Caco-2 (cell line): ENCODE data around the gene EFNA2. TPM values are rescaled to one million over a fixed set of nuclear protein-coding genes. Genes with fewer than 3 reads are reported as not detected.
A peak's percentile ranks its signal among the peaks of the same experiment; 100 is the strongest.

Experiments used
- BruUV-seq: library from RNA; stranded (reverse); fragments of 400-500 nt; replicated peaks from 2 replicates; lab custom pipeline; 2021; lab: Mats Ljungman, UMichigan
- CTCF ChIA-PET: fragments of 300-600 bp; sonication (Branson Sonifier 250); formaldehyde crosslinking; loops from one replicate; lab custom pipeline; 2022; ENCODE audit warnings: antibody characterized with exemption; lab: Charles Lee
- POLR2A ChIA-PET: fragments of 300-600 bp; sonication (Branson Sonifier 250); formaldehyde crosslinking; loops from one replicate; lab custom pipeline; 2022; ENCODE audit warnings: antibody characterized with exemption; lab: Charles Lee
- DNase-seq, 2 experiments: peaks; one replicate each; pipeline versions ENCODE4 v3.0.0 to v3.0.0-alpha.2; 2020 to 2022
- H3K27me3 ChIP-seq: replicated peaks from 2 replicates; pipeline ENCODE4 v1.6.0; 2011; ENCODE audit warnings: low read length; ENCODE audit not compliant: control insufficient read depth, insufficient read depth
- H3K36me3 ChIP-seq: 2 replicates; pipeline ENCODE4 v1.5.1; 2011; ENCODE audit warnings: low read length; ENCODE audit not compliant: control insufficient read depth, insufficient read depth
- H3K4me1 ChIP-seq: fragments of 250-450 bp; sonication (Bioruptor Pico); 2 replicates; pipeline ENCODE4 v1.5.1; 2020; ENCODE audit warnings: mild to moderate bottlenecking
- H3K4me3 ChIP-seq: 2 replicates; pipeline ENCODE4 v1.5.1; 2011; ENCODE audit warnings: low read depth, mild to moderate bottlenecking, control low read depth, low read length
- H3K9me3 ChIP-seq: fragments of 250-450 bp; sonication (Bioruptor Pico); 2 replicates; pipeline ENCODE4 v1.5.1; 2020; ENCODE audit warnings: mild to moderate bottlenecking, moderate library complexity
- H3K27ac Mint-ChIP-seq: one replicate; pipeline ENCODE4 v1.8.0; 2022; ENCODE audit warnings: mixed read lengths; ENCODE audit not compliant: unreplicated experiment
- H3K27me3 Mint-ChIP-seq: one replicate; pipeline ENCODE4 v1.8.0; 2022; ENCODE audit warnings: mixed read lengths; ENCODE audit not compliant: insufficient read depth, unreplicated experiment
- H3K36me3 Mint-ChIP-seq: one replicate; pipeline ENCODE4 v1.8.0; 2022; ENCODE audit warnings: mild to moderate bottlenecking, mixed read lengths; ENCODE audit not compliant: insufficient read depth, unreplicated experiment
- H3K4me1 Mint-ChIP-seq: one replicate; pipeline ENCODE4 v1.8.0; 2022; ENCODE audit warnings: low read depth, mixed read lengths; ENCODE audit not compliant: unreplicated experiment
- H3K4me3 Mint-ChIP-seq: one replicate; pipeline ENCODE4 v1.8.0; 2022; ENCODE audit warnings: mild to moderate bottlenecking, moderate library complexity, mixed read lengths; ENCODE audit not compliant: unreplicated experiment
- H3K9me3 Mint-ChIP-seq: one replicate; pipeline ENCODE4 v1.8.0; 2022; ENCODE audit warnings: mixed read lengths; ENCODE audit not compliant: unreplicated experiment
- CTCF ChIP-seq, 2 experiments: fragments of 200-600 bp in 1 of 2; IDR thresholded peaks; 1 replicate in 1 of 2; 2 replicates in 1 of 2; pipeline versions ENCODE4 v1.5.1 to v1.8.0; 2011 to 2022; ENCODE audit warnings: antibody characterized with exemption in 1 of 2, control low read depth in 1 of 2, inconsistent platforms in 1 of 2, low read depth in 1 of 2, low read length in 1 of 2, mild to moderate bottlenecking in 1 of 2, moderate library complexity in 1 of 2; ENCODE audit not compliant: insufficient read depth in 1 of 2, severe bottlenecking in 1 of 2, unreplicated experiment in 1 of 2
- intact Hi-C: fragments of 100-400 bp; cut with micrococcal nuclease; formaldehyde crosslinking; loops from one replicate; pipeline ENCODE4 v1.10.0; 2022; ENCODE audit not compliant: unreplicated experiment
- total RNA-seq: library from RNA; stranded (reverse); gene quantifications from 2 replicates; pipeline ENCODE4 v1.2.3, GENCODE V29; 2022

Gene EFNA2
- total RNA-seq, 1 experiment from 2014 or later: 18.6 TPM

DNA sequence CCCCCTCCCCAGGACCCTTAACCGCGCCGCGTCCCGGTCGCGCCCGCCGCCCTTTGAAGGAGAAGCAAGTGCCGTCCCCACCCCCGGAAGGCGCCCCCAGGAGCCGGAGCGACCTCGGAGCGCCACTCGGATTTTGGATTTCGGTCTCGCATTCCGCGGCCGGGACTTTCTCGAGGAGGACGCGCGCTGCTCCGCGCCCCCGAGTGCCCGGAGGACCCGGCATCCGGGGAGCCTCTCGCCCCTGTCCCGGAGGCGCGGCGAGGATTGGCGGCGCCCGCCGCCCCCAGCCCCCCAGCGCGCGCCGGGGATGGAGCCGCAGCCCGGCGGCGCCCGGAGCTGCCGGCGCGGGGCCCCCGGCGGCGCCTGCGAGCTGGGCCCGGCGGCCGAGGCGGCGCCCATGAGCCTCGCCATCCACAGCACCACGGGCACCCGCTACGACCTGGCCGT is 35.7 kb upstream of the EFNA2 start:
- H3K36me3 ChIP-seq: peaks cover 10% of the 10 kb centered on the region
- intact Hi-C loops: loop anchor here (1.0 kb wide), 1 partner anchor 19 kb away; the partner anchor contains the start of gene CIRBP
- peak overlapping the region; percentile 62 for H3K4me3 ChIP-seq
- no peaks in the 10 kb centered on the region for H3K9me3 ChIP-seq
- BruUV-seq: no TSS peak
- H3K4me1 Mint-ChIP-seq: peaks cover 6% of the 10 kb centered on the region
- CTCF ChIA-PET: no interaction called here
- no peak for TF ChIP-seq CTCF (IDR thresholded peaks at IDR 0.05; ENCODE audit: insufficient read depth in 1 of 2, low read depth in 1 of 2, low read length in 1 of 2, severe bottlenecking in 1 of 2, unreplicated experiment in 1 of 2)
- no peaks in the 10 kb centered on the region for H3K9me3 Mint-ChIP-seq
- H3K36me3 Mint-ChIP-seq: peaks cover 76% of the 10 kb centered on the region
- H3K4me3 Mint-ChIP-seq: peak overlapping the region; percentile 96
- DNase-seq: no peak
- H3K27ac Mint-ChIP-seq: no peak overlapping the region
- peaks cover 35% of the 10 kb centered on the region for H3K4me1 ChIP-seq
- H3K27me3 ChIP-seq: no peaks in the 10 kb centered on the region
- POLR2A ChIA-PET: interaction anchor here (1.6 kb wide), 1 partner anchor 19 kb away, joined by 21 read pairs; the partner anchor contains the start of gene CIRBP
- no peaks in the 10 kb centered on the region for H3K27me3 Mint-ChIP-seq

GRCh38 chr19:1250437-1251260 is 35.0 kb upstream of the EFNA2 start:
- BruUV-seq: no TSS peak

More at GRCh38 chr19:1250437-1251260, 35.0 kb upstream of the EFNA2 start:
- Mint-ChIP-seq H3K4me1 (peaks cover 6% of the 10 kb centered on the region), H3K27me3 (no peaks in the 10 kb centered on the region), H3K27ac (peak overlapping the region; percentile 88), H3K36me3 (peaks cover 82% of the 10 kb centered on the region), H3K9me3 (no peaks in the 10 kb centered on the region), H3K4me3 (peak overlapping the region; percentile 96)
- Histone ChIP-seq H3K4me3 (peak overlapping the region; percentile 62), H3K4me1 (peaks cover 36% of the 10 kb centered on the region), H3K9me3 (no peaks in the 10 kb centered on the region), H3K36me3 (peaks cover 13% of the 10 kb centered on the region), H3K27me3 (no peaks in the 10 kb centered on the region)
- DNase-seq: peak; percentile 86 to 88
- TF ChIP-seq CTCF (IDR thresholded peaks at IDR 0.05; ENCODE audit: insufficient read depth in 1 of 2, low read depth in 1 of 2, low read length in 1 of 2, severe bottlenecking in 1 of 2, unreplicated experiment in 1 of 2): no peak
- POLR2A ChIA-PET: interaction anchor here (1.3 kb wide), 1 partner anchor 16 kb away, joined by 6 read pairs; no protein-coding TSS in a partner anchor
- CTCF ChIA-PET: interaction anchor here (0.6 kb wide), 1 partner anchor 15 kb away, joined by 4 read pairs; no protein-coding TSS in a partner anchor
- intact Hi-C loops: loop anchor here (1.0 kb wide), 1 partner anchor 9 kb away; no protein-coding TSS in a partner anchor
